GM12865 (cell line): ENCODE results near the gene MARS1.

Experiments
- DNase-seq: peaks from one replicate; pipeline ENCODE4 v3.0.0; 2010; ENCODE audit warnings: low read depth
- H3K4me3 ChIP-seq: 2 replicates; pipeline ENCODE4 v1.5.1; 2011; ENCODE audit warnings: mild to moderate bottlenecking, low read depth, low read length, control low read depth
- CTCF ChIP-seq: IDR thresholded peaks from 2 replicates; pipeline ENCODE4 v1.5.1; 2011; ENCODE audit warnings: low read length, control low read depth, low read depth, inconsistent platforms; ENCODE audit not compliant: insufficient read depth; ENCODE audit errors: missing control alignments

The MARS1 gene

GRCh38 chr12:57459055-57459749 is 28.7 kb upstream of the MARS1 start:
- H3K4me3 ChIP-seq = peak overlapping the region; percentile 61
- peak; percentile 94 for TF ChIP-seq CTCF
- peak; percentile 97 for DNase-seq

- no peak for DNase-seq
- H3K4me3 ChIP-seq = peak within 1 kb of the TSS; percentile 61
- TF ChIP-seq CTCF = no peak
These were observed 28.0 kb upstream of the MARS1 start, which contains the start of gene GLI1 for GRCh38 chr12:57459750-57460467. Gene GLI1 (plus strand): TSS chr12:57459785. CDS start chr12:57463692, 3,907 bp downstream.

GRCh38 chr12:57460468-57460784 is 27.4 kb upstream of the MARS1 start:
- no peak for TF ChIP-seq CTCF
- no peak for DNase-seq
- no peak overlapping the region for H3K4me3 ChIP-seq

- no peak for TF ChIP-seq CTCF
- H3K4me3 ChIP-seq = peak overlapping the region; percentile 71
- DNase-seq = no peak
These were observed 27.0 kb upstream of the MARS1 start for GRCh38 chr12:57460841-57461275.

- TF ChIP-seq CTCF = no peak
- DNase-seq = no peak
- peak overlapping the region; percentile 71 for H3K4me3 ChIP-seq
These were observed 26.5 kb upstream of the MARS1 start for GRCh38 chr12:57461276-57461916.

- DNase-seq = no peak
- H3K4me3 ChIP-seq = peak overlapping the region; percentile 71
- no peak for TF ChIP-seq CTCF
These were observed 26.0 kb upstream of the MARS1 start for GRCh38 chr12:57461917-57462250.
